ENCODE data around the gene PHF20. TPM values are rescaled to one million over a fixed set of nuclear protein-coding genes. Genes with fewer than 3 reads are reported as not detected.

Gene PHF20
- total and polyA plus RNA-seq, 12 donors, result 23.4 to 44.7 (median 36.0) TPM

DNA sequence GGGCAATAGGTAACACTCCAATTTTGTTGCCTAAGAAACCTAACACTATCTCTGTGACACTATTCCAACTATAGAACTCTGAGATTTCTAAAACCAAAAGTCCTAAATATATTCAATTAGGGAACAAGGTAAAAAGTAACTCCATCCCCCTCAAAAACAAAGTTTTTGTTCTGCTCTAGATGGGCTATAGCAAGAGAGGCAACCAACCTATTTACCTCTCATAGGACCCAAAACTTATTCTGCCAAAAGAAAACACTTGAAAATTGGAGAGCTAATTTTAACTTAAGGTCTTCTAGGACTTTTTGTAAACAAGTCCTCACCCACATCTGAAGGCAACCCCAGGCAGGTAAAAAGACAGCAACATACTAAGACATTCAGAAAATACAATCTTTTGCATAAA lies 37.4 kb upstream of the PHF20 start:
- peaks cover 4 to 100% (median 97%) of the 10 kb centered on the region in 9 donors for H3K4me1 ChIP-seq
- no peaks in the 10 kb centered on the region for H3K9me3 ChIP-seq
- ATAC-seq (no peak), DNase-seq (no peak)
- H3K27me3 ChIP-seq, result no peaks in the 10 kb centered on the region
- H3K27ac ChIP-seq, result no peak overlapping the region
- peaks cover 0 to 100% (median 85%) of the 10 kb centered on the region in 9 donors for H3K36me3 ChIP-seq
- H3K4me3 ChIP-seq, result peak overlapping the region in 1 of 10 donors; percentile 19
- TF ChIP-seq, protein P1, sequence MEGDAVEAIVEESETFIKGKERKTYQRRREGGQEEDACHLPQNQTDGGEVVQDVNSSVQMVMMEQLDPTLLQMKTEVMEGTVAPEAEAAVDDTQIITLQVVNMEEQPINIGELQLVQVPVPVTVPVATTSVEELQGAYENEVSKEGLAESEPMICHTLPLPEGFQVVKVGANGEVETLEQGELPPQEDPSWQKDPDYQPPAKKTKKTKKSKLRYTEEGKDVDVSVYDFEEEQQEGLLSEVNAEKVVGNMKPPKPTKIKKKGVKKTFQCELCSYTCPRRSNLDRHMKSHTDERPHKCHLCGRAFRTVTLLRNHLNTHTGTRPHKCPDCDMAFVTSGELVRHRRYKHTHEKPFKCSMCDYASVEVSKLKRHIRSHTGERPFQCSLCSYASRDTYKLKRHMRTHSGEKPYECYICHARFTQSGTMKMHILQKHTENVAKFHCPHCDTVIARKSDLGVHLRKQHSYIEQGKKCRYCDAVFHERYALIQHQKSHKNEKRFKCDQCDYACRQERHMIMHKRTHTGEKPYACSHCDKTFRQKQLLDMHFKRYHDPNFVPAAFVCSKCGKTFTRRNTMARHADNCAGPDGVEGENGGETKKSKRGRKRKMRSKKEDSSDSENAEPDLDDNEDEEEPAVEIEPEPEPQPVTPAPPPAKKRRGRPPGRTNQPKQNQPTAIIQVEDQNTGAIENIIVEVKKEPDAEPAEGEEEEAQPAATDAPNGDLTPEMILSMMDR (IDR thresholded peaks at IDR 0.05), result no peak
- intact Hi-C loops (cut with DNase I), result loop anchor here in 6 of 10 donors (5.0 to 10.0 kb wide), 3 partner anchors 37 to 150 kb away; partner anchors contain the start of genes NFS1 (in 1 of the 6) and ROMO1 (in 1 of the 6)

DNA sequence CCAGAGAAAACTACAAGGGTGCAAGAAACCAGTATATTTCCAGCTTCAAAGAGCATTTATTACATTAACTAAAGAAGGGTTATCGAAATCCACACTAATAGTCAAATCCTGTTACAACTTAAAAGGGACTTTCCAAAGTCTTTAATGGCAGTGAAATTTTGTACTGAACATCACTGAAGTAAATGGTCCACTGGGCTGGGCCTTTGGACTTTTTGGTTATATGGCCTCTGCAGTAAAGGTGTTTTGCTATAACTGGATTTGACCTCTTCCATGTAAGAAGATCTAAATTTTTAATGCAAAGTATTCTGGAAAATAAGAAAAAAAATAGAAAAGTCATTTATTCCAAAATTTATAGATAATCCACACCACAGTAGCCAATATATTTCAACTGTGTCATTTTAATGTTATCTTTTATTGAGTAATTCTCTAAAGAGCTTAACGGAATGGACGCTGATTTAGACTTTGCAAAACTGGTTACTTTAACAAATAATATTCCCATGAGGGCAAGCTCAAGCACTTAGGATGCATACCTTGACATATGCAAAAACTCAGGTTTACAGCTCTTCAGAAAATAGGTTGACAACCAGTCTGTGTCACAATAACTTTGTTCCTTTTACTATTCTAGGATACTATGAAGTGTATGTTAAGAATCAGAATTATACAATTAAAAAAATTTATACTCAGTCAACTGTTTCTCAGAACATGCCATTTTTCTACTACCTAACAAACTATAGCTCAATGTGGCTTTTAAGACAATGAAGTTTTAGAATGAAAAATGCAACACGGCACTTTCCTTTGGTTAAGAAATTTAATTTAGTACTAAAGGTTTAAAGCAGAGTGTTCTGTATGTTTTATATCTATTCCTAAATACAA lies 36.8 kb upstream of the PHF20 start:
- no peaks in the 10 kb centered on the region for H3K9me3 ChIP-seq
- DNase-seq (no peak), ATAC-seq (no peak)
- WGBS, 2 donors, result 55 to 57% methylated on average over 4 of the region's 4 CpGs
- TF ChIP-seq, protein P1 (IDR thresholded peaks at IDR 0.05), result no peak
- peaks cover 0 to 100% (median 84%) of the 10 kb centered on the region in 9 donors for H3K36me3 ChIP-seq
- no peak overlapping the region for H3K27ac ChIP-seq
- peak overlapping the region in 2 of 10 donors; percentile 1 to 19 for H3K4me3 ChIP-seq
- no peaks in the 10 kb centered on the region for H3K27me3 ChIP-seq
- intact Hi-C loops (cut with DNase I), result loop anchor here in 6 of 10 donors (5.0 to 10.0 kb wide), 3 partner anchors 38 to 150 kb away; partner anchors contain the start of genes NFS1 (in 1 of the 6) and ROMO1 (in 1 of the 6)
- peaks cover 6 to 100% (median 98%) of the 10 kb centered on the region in 9 donors for H3K4me1 ChIP-seq

DNA sequence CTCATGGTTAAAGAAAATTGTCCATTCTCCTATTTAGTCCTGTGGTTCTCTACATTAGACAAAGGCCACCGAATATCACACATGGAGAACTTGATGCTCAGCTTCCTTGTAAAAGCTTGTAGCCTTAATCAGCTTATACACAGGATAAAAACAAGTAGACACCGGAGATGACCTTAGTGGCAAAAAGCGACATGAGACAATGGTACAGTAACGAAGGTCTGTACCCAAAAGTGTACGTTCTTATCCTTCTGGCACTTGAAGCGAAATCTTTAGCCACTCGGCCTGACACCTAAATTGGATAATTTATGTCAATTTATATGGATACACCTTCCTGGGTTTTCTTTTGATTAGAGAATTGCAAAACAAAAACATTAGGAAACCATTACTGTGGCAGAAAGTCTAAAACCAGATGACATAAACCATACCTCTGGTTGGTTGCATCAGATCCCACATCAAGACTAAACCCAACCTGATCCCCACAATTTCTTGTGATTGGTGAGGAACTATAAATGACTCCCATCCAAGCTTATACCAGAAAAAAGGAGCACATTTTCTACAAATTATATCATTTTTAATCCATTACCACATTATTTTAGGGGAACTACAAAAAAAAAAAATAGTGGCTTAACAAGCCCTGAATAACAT lies 35.9 kb upstream of the PHF20 start:
- no peaks in the 10 kb centered on the region for H3K27me3 ChIP-seq
- H3K4me1 ChIP-seq, result peaks cover 6 to 98% (median 96%) of the 10 kb centered on the region in 9 donors
- intact Hi-C loops (cut with DNase I), result loop anchor here in 5 of 10 donors (10.0 kb wide), 2 partner anchors 139 to 149 kb away; no protein-coding TSS in a partner anchor
- peak overlapping the region in 3 of 10 donors; percentile 1 to 16 (median 9) for H3K4me3 ChIP-seq
- H3K9me3 ChIP-seq, result no peaks in the 10 kb centered on the region
- ATAC-seq (no peak), DNase-seq (no peak)
- H3K36me3 ChIP-seq, result peaks cover 0 to 100% (median 80%) of the 10 kb centered on the region in 9 donors
- H3K27ac ChIP-seq, result no peak overlapping the region
- WGBS, 2 donors, result 25 to 31% methylated on average over 7 of the region's 7 CpGs
- TF ChIP-seq, protein P1 (IDR thresholded peaks at IDR 0.05), result no peak

DNA sequence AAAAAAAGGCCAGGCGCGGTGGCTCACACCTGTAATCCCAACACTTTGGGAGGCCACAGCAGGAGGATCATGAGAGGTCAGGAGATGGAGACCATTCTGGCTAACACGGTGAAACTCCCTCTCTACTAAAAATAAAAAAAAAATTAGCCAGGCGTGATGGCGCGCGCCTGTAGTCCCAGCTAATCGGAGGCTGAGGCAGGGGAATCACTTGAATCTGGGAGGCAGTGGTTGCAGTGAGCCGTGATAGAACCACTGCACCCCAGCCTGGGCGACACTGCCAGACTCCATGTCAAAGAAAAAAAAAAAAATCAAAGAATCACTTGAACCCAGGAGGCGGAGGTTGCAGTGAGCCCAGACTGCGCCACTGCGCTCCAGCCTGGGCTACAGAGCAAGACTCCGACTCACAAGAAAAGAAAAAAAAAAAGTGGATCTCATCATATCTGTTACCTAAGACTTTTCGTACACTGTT lies 33.9 kb upstream of the PHF20 start:
- H3K36me3 ChIP-seq, result peaks cover 0 to 80% (median 64%) of the 10 kb centered on the region in 9 donors
- H3K27me3 ChIP-seq, result no peaks in the 10 kb centered on the region
- DNase-seq, result no peak
- intact Hi-C loops (cut with DNase I), result loop anchor here in 5 of 10 donors (10.0 kb wide), 2 partner anchors 137 to 147 kb away; no protein-coding TSS in a partner anchor
- peaks cover 6 to 81% (median 77%) of the 10 kb centered on the region in 9 donors for H3K4me1 ChIP-seq
- H3K4me3 ChIP-seq, result peak overlapping the region in 2 of 10 donors; percentile 83 to 85
- no peaks in the 10 kb centered on the region for H3K9me3 ChIP-seq
- ATAC-seq, result no peak
- no peak overlapping the region for H3K27ac ChIP-seq
- 89 to 91% methylated on average over 14 to 15 of the region's 15 CpGs for WGBS, 2 donors
- TF ChIP-seq, protein P1 (IDR thresholded peaks at IDR 0.05), result no peak
